ENCODE data around the gene EHF.

EHF gene

GRCh38 chr11:34600339-34601084 is 20.4 kb upstream of the EHF start:
- peak overlapping the region in 12 of 21 experiments; percentile 4 to 75 (median 36) for H3K27ac ChIP-seq
- no peak overlapping the region for H3K4me3 ChIP-seq

DNA sequence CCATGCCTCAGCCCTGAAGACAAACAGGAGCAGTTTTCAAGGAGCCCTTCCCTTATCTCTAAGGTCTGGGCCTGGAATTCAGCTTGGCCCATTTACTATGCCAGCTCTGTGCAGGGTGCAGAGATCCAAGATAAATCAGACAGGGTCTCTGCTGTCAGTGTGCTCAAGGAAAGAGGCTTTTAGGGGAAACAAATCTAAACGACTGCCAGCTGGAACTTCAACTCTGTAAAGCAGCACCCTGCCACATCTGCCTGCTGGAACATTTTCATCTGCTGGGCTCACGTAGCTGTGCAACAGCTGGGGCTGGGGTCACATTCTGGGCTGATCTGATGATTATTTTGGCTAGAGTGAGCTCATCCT is 19.8 kb upstream of the EHF start:
- Histone ChIP-seq H3K27ac (peak overlapping the region in 9 of 21 experiments; percentile 4 to 75 (median 36)), H3K4me3 (no peak overlapping the region)

DNA sequence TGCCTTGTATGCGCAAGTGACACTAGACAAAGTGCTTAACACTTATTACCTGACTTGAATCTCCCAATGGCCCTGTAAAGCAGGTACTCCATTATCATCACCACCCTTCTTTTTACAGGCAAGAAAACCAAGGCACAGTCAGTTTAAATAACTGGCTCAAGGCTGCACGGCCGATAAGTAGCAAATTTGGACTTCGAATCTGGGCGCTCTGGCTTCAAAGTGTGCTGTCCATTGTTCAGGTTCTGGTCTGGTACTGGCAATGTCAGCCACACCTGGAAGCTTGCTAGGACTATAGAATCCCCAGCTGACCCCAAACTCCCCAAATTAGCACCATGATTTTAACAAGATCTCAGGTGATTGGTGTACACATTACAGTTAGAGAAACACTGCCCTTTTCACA is 19.3 kb upstream of the EHF start:
- Histone ChIP-seq H3K4me3 (no peak overlapping the region), H3K27ac (peak overlapping the region in 5 of 21 experiments; percentile 4 to 75 (median 36))

- Histone ChIP-seq H3K27ac (peak overlapping the region in 1 of 21 experiments; percentile 12), H3K4me3 (no peak overlapping the region)
Measured at GRCh38 chr11:34602245-34602644, 18.6 kb upstream of the EHF start.

GRCh38 chr11:34603129-34604001 is 17.5 kb upstream of the EHF start:
- Histone ChIP-seq H3K4me3 (no peak overlapping the region), H3K27ac (no peak overlapping the region)

- Histone ChIP-seq H3K4me3 (no peak overlapping the region), H3K27ac (no peak overlapping the region)
Measured at GRCh38 chr11:34604145-34604544, 16.7 kb upstream of the EHF start.

- Histone ChIP-seq H3K27ac (no peak overlapping the region), H3K4me3 (no peak overlapping the region)
Measured at GRCh38 chr11:34604911-34605310, 16.0 kb upstream of the EHF start.

DNA sequence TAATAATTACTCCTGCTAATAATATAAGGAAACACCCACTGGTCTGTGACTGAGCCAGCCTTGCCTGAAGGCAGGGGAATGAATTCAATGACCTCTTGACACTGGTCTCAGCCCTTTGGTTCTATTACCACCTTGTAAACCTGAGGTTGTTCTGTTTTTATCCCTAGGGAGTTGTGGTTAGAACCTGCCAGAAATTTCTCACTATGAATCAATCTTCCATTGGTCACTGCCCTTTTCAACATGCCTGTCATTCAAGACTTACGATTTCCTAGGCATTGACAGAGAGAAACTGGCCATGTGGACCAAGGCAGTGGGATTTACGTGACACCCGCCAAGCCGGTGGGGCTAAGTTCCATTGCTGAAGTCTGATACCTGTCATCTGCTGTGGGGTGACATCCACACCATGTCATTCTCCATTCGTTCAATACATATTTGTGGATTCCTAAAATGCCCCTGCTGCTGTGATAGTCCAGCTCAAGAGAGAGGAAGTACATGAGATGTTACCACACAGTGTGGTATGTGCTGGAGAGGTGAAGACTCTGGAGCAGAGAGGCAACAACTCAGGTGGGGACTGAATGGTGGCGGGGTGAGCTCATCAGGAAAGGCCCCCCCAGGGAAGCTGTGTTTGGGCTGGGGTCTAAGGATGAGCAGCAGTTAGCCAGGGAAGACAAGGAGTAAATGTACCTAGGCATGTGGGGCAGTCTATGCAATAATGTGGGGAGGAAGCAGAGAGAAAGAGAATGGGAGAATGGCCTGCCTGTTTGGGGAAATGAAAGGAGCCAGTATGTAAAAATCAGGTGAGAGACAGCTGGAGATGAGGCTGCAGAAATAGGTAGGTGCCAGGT is 15.2 kb upstream of the EHF start:
- H3K4me3 ChIP-seq = no peak overlapping the region

DNA sequence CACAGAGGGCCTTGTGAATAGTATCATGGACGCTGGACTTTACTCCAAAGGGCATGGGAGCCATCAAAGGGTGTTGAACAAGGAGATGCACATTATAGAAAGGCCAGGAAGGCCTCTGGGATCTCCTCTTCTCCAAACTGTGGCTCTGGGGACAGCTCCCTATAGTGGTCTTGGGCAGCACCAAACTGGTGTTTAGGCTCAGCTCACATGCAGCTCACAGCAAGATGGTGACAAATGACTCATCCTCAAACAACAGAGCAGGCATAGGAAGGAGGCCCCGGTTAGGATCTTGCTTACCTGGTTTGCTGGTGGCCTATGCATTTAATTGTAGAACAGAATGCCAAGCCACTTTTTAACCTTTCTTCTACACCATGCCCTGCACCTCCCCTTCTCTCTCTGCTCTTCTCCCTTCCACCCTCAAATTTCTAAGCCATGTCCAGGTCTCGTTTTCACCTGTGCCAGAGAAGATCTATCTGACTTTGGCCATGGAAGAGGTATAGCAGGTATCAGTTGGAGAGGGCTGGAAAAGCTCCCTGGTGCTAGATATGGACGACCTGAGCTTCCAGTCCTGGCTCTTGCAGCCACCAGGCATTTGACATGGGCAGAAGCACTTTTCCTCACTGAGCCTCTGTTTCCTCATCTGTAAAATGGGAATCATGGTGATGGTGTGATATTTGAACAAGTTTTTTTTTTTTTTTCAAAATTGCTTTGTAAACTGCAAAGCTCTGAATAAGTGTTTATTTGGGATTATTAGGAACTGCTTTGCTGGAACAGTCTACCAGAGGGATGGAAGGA is 14.4 kb upstream of the EHF start:
- H3K4me3 ChIP-seq = no peak overlapping the region
- no peak overlapping the region for H3K27ac ChIP-seq

More for the DNA sequence above, 15.2 kb upstream of the EHF start:
- no peak overlapping the region for H3K27ac ChIP-seq

GRCh38 chr11:34609187-34609751 is 11.6 kb upstream of the EHF start:
- peak overlapping the region in 4 of 21 experiments; percentile 39 to 70 (median 42) for H3K27ac ChIP-seq

GRCh38 chr11:34609850-34610249 is 11.0 kb upstream of the EHF start:
- H3K27ac ChIP-seq = peak overlapping the region in 6 of 21 experiments; percentile 31 to 70 (median 44)
- H3K4me3 ChIP-seq = no peak overlapping the region

More at GRCh38 chr11:34609187-34609751, 11.6 kb upstream of the EHF start:
- no peak overlapping the region for H3K4me3 ChIP-seq

GRCh38 chr11:34610324-34611041 is 10.4 kb upstream of the EHF start:
- Histone ChIP-seq H3K27ac (peak overlapping the region in 6 of 21 experiments; percentile 11 to 70 (median 42)), H3K4me3 (no peak overlapping the region)

DNA sequence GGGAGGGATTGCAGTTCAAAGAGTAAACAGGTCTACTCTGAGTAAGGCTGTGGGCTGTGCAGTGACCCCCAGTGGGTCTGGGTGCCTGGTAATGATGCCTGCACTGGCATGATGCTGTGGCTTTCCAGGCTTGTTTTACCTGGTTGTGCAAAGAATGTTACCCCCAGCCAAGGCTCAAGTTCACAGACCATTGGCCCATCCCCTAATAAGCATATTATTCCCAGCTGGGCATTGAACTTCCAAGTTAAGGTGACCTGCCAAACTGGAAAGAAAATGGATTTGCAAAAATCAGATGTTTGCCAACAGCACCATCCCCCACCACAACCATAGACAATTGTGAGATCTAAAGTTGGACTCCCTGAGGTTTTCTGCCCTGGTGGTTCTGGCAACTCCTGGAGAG is 7.9 kb upstream of the EHF start:
- Histone ChIP-seq H3K27ac (peak overlapping the region in 5 of 21 experiments; percentile 8 to 80 (median 49)), H3K4me3 (no peak overlapping the region)

DNA sequence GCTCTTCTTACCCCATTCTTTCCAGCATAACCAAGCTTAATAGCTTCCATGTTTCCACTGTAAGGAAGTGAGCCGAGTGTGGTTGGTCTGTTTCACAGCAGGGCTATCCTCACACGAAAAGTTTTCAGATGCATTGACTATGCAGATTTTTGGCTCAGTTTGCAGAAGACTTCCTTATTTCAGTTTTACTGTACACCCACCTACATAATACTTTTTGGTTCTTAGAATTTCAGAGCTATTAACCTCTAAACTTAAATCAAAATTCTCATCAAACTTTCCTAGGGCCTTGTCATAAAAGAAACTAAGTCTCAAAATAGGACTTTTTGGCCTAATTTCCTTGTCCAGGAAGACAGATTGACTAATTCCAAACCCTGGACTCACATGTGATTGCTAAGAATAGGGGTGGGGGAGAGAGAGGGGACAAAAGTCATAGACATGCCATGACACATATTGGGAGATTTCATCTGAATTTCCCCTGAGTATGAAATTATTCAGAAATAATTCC is 7.3 kb upstream of the EHF start:
- Histone ChIP-seq H3K4me3 (no peak overlapping the region), H3K27ac (peak overlapping the region in 5 of 21 experiments; percentile 8 to 80 (median 49))

DNA sequence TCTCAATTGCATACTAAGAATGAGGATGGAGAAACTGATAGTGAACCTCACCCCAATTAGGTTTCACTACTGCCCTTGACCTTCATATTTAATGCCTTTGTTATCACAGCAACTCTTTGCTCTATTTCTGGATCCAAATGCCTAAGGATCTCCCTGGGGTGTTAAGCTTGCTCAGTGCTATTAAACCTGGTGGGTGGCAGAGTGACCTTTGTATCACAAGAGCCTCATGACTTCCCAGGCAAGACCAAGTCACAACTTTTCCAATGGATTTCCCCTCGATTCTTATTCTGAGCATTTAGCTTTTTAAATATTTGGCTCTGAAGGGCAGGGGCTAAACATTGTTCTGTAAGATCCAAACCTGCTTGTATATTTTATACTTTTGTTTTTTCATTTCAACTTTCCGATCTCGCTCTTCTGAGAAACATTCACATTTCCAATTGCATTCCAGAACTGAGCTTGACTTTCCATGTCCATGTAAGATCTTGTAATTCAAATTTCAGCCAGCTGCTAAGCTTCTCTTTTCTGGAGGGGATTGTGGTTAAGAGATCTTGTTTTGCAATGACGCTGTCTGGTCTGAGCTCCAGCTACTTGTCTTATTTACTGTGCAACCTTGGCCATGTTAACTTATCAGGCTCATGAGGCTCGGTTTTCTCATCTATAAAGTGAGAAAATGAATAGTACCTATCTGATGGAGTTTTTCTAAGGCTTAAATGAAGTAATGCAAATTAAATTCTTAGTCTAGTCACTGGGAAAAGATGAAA is 6.4 kb upstream of the EHF start:
- peak overlapping the region in 5 of 21 experiments; percentile 25 to 80 (median 42) for H3K27ac ChIP-seq
- H3K4me3 ChIP-seq = no peak overlapping the region

DNA sequence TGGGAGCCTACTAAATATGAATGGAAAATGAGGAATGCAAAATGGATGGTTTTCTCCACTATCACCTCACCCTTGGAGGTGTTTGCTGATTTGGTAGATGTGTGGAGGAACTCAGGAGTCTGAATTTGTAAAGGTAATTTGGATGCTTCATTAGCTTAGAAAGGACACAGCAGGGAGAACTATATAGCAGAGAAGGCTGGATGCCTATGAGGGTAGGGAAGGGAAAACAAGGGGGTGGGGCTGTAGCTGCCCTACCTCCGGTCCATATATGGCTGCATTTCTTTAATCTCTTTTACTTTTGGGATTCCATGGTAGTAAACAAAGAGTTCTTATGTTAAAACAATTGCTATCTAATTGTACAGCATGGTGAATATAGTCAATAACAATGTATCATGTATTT is 4.8 kb upstream of the EHF start:
- no peak overlapping the region for H3K4me3 ChIP-seq
- no peak overlapping the region for H3K27ac ChIP-seq

GRCh38 chr11:34616830-34617504 is 3.9 kb upstream of the EHF start:
- no peak overlapping the region for H3K4me3 ChIP-seq
- H3K27ac ChIP-seq = no peak overlapping the region

Data from skin epidermis (tissue), 12 donors.